HepG2 (cell line): Measurements from ENCODE around the gene CAGE1.

Experiments
- ADNP ChIP-seq: sonication (generic); formaldehyde crosslinking; IDR thresholded peaks from 2 replicates; pipeline ENCODE4 v1.4.0; 2020; ENCODE audit warnings: missing genetic modification reagents
- HCFC1 ChIP-seq: fragments of 150-350 bp; IDR thresholded peaks from 2 replicates; pipeline ENCODE4 v1.6.1; 2014; ENCODE audit warnings: low read depth, low read length
- SMC3 ChIP-seq: IDR thresholded peaks from 2 replicates; pipeline ENCODE4 v1.6.1; 2011; ENCODE audit warnings: low read length, improper control_type of control experiment

DNA sequence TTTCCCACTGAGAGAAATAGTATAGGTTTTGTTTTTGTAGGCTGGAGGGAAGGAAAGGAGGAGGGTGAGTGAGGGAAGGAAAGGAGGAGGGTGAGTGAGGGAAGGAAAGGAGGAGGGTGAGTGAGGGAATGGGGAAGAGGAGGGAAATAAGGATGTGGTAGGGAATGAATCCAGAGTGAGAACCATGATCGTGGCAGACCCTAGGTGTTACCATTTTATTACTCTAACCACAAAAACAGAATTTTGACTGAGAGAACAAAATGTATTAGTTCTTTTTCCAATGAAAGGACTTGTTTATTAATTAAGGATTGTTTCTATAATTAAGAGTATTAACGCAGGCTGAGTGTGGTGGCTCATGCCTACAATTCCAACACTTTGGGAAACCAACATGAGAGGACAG lies 92.9 kb downstream of the CAGE1 start:
- TF ChIP-seq SMC3 (no peak), HCFC1 (no peak), ADNP (CRISPR knock-in tag) (no peak)
